T-cell (primary cell): Measurements from ENCODE around the gene GTF3C5. TPM values are rescaled to one million over a fixed set of nuclear protein-coding genes. Genes with fewer than 3 reads are reported as not detected.

Experiments used
- ATAC-seq, 4 experiments: fragments of 200-7000 bp in 3 of 4; fragments of 150-1000 bp in 1 of 4; cut with Tn5 transposase; replicated peaks in 1 of 4; 1 replicate in 3 of 4; 2 replicates in 1 of 4; pipeline ENCODE4 v1.10.0; 2021; ENCODE audit warnings: moderate library complexity in 3 of 4, mild to moderate bottlenecking in 2 of 4, moderate number of reproducible peaks in 1 of 4
- CTCF ChIA-PET, 2 donors: fragments of 300-600 bp; sonication (Branson Sonifier 250); formaldehyde crosslinking; loops; one replicate each; lab custom pipeline; 2022; ENCODE audit warnings: antibody characterized with exemption in 2 of 2; lab: Charles Lee
- POLR2A ChIA-PET, 2 donors: fragments of 300-600 bp; sonication (Branson Sonifier 250); formaldehyde crosslinking; loops; one replicate each; lab custom pipeline; 2022; ENCODE audit warnings: antibody characterized with exemption in 2 of 2; lab: Charles Lee
- DNase-seq, 35 experiments: peaks; one replicate each; pipeline versions ENCODE4 v3.0.0 to v3.0.0-alpha.2; 2013 to 2023
- H3K27ac ChIP-seq: one replicate; pipeline ENCODE4 v1.5.1; 2013; ENCODE audit warnings: low read length
- H3K27me3 ChIP-seq, 2 experiments: replicated peaks in 1 of 2; 1 replicate in 1 of 2; 2 replicates in 1 of 2; pipeline versions ENCODE4 v1.6.1 to v1.7.0; 2013; ENCODE audit warnings: low read length in 1 of 2, mixed read lengths in 1 of 2; ENCODE audit not compliant: control insufficient read depth in 2 of 2, insufficient read depth in 2 of 2; ENCODE audit errors: extremely low read depth in 1 of 2
- H3K36me3 ChIP-seq, 2 donors: 1 replicate in 1 of 2; 2 replicates in 1 of 2; pipeline versions ENCODE4 v1.6.1 to v1.7.0; 2013; ENCODE audit warnings: low read length in 1 of 2; ENCODE audit not compliant: control insufficient read depth in 2 of 2, insufficient read depth in 1 of 2; ENCODE audit errors: extremely low read depth in 1 of 2
- H3K4me1 ChIP-seq, 2 experiments: 1 replicate in 1 of 2; 2 replicates in 1 of 2; pipeline versions ENCODE4 v1.6.1 to v1.7.0; 2013; ENCODE audit warnings: low read length in 2 of 2, mixed read lengths in 1 of 2; ENCODE audit not compliant: insufficient read depth in 2 of 2, control insufficient read depth in 1 of 2; ENCODE audit errors: extremely low read depth in 1 of 2
- H3K4me3 ChIP-seq, 2 donors: 1 replicate in 1 of 2; 2 replicates in 1 of 2; pipeline versions ENCODE4 v1.5.1 to v1.7.0; 2013; ENCODE audit warnings: mild to moderate bottlenecking in 2 of 2, low read length in 1 of 2, moderate library complexity in 1 of 2; ENCODE audit not compliant: control insufficient read depth in 1 of 2; ENCODE audit errors: extremely low read depth in 1 of 2
- H3K9me3 ChIP-seq: 2 replicates; pipeline ENCODE4 v1.7.0; 2013
- H3K27ac Mint-ChIP-seq, 2 donors: one replicate each; pipeline ENCODE4 v1.8.0; 2020 to 2021; ENCODE audit warnings: mild to moderate bottlenecking in 2 of 2, mixed read lengths in 2 of 2
- H3K27me3 Mint-ChIP-seq, 2 donors: one replicate each; pipeline ENCODE4 v1.8.0; 2021 to 2022; ENCODE audit warnings: mixed read lengths in 2 of 2
- H3K36me3 Mint-ChIP-seq: one replicate; pipeline ENCODE4 v1.8.0; 2021; ENCODE audit warnings: mixed read lengths
- H3K4me1 Mint-ChIP-seq, 3 donors: one replicate each; pipeline ENCODE4 v1.8.0; 2020 to 2022; ENCODE audit warnings: mixed read lengths in 3 of 3, mild to moderate bottlenecking in 1 of 3
- H3K4me3 Mint-ChIP-seq, 3 donors: one replicate each; pipeline ENCODE4 v1.8.0; 2020 to 2022; ENCODE audit warnings: mild to moderate bottlenecking in 3 of 3, mixed read lengths in 3 of 3, moderate library complexity in 3 of 3
- H3K9me3 Mint-ChIP-seq, 3 donors: one replicate each; pipeline ENCODE4 v1.8.0; 2020 to 2022; ENCODE audit warnings: mixed read lengths in 3 of 3
- WGBS: methylation state at CpG from one replicate; pipeline ENCODE4 v1.1.5; 2013; ENCODE audit warnings: missing lambda C conversion rate; ENCODE audit not compliant: insufficient coverage; 5-methylcytosine and 5-hydroxymethylcytosine counted together
- total RNA-seq, 35 experiments: library from RNA in 6 of 35; stranded (reverse) in 6 of 35; fragments of 120-200 nt in 1 of 35; gene quantifications; one replicate each; pipeline versions ENCODE4 v1.2.1 to v1.2.4 and lab custom pipeline; 2013 to 2026

Gene GTF3C5
- total RNA-seq, 5 donors from 2014 or later (not counting 1 experiment from before 2014, with no cell fraction given): 46.6 to 91.2 (median 80.0) TPM

- no peaks in the 10 kb centered on the region for H3K27me3 Mint-ChIP-seq
- no peak overlapping the region for H3K4me3 Mint-ChIP-seq
- H3K27ac Mint-ChIP-seq: no peak overlapping the region
- Histone ChIP-seq H3K4me3 (no peak overlapping the region), H3K9me3 (no peaks in the 10 kb centered on the region), H3K27me3 (no peaks in the 10 kb centered on the region), H3K36me3 (peaks cover 11 to 59% of the 10 kb centered on the region in 2 donors), H3K4me1 (peaks cover 42 to 44% of the 10 kb centered on the region in 2 experiments), H3K27ac (no peak overlapping the region)
- no peak for ATAC-seq
- H3K36me3 Mint-ChIP-seq: peaks cover 41% of the 10 kb centered on the region
- WGBS: 93% methylated on average over 11 of the region's 16 CpGs
- ChIA-PET CTCF (no interaction called here), POLR2A (no interaction called here)
- no peak for DNase-seq
- H3K9me3 Mint-ChIP-seq: no peaks in the 10 kb centered on the region
- peaks cover 34 to 43% (median 35%) of the 10 kb centered on the region in 3 donors for H3K4me1 Mint-ChIP-seq
Measured at GRCh38 chr9:133054966-133055365, 24.2 kb downstream of the GTF3C5 start.

GRCh38 chr9:133055788-133056420, 25.1 kb downstream of the GTF3C5 start:
- H3K4me1 ChIP-seq: peaks cover 42 to 50% of the 10 kb centered on the region in 2 experiments
- DNase-seq: no peak
- POLR2A ChIA-PET: no interaction called here
- H3K9me3 Mint-ChIP-seq: no peaks in the 10 kb centered on the region
- no peak for ATAC-seq
- peaks cover 37% of the 10 kb centered on the region for H3K36me3 Mint-ChIP-seq
- no peaks in the 10 kb centered on the region for H3K9me3 ChIP-seq
- H3K4me1 Mint-ChIP-seq: peaks cover 39 to 47% (median 41%) of the 10 kb centered on the region in 3 donors
- peak overlapping the region in 1 of 2 donors; percentile 81 for H3K27ac Mint-ChIP-seq
- H3K27me3 ChIP-seq: no peaks in the 10 kb centered on the region
- CTCF ChIA-PET: no interaction called here
- H3K36me3 ChIP-seq: peaks cover 11 to 54% of the 10 kb centered on the region in 2 donors
- peak overlapping the region in 1 of 3 donors; percentile 60 for H3K4me3 Mint-ChIP-seq
- no peak overlapping the region for H3K4me3 ChIP-seq
- 95% methylated on average over 13 of the region's 17 CpGs for WGBS
- no peak overlapping the region for H3K27ac ChIP-seq
- no peaks in the 10 kb centered on the region for H3K27me3 Mint-ChIP-seq

GRCh38 chr9:133056533-133056932, 25.7 kb downstream of the GTF3C5 start:
- POLR2A ChIA-PET: interaction anchor here in 1 of 2 donors (0.8 kb wide), 1 partner anchor 22 kb away, joined by 3 read pairs; no protein-coding TSS in a partner anchor
- peaks cover 42 to 47% (median 43%) of the 10 kb centered on the region in 3 donors for H3K4me1 Mint-ChIP-seq
- H3K9me3 Mint-ChIP-seq: no peaks in the 10 kb centered on the region
- H3K4me3 ChIP-seq: peak overlapping the region in 1 of 2 donors; percentile 57
- peak overlapping the region in 1 of 3 donors; percentile 60 for H3K4me3 Mint-ChIP-seq
- no peaks in the 10 kb centered on the region for H3K27me3 ChIP-seq
- no peak overlapping the region for H3K27ac ChIP-seq
- H3K27me3 Mint-ChIP-seq: no peaks in the 10 kb centered on the region
- H3K36me3 ChIP-seq: peaks cover 8 to 48% of the 10 kb centered on the region in 2 donors
- WGBS: 77% methylated on average over 13 of the region's 13 CpGs
- H3K27ac Mint-ChIP-seq: peak overlapping the region; percentile 74 to 81
- CTCF ChIA-PET: no interaction called here
- H3K4me1 ChIP-seq: peaks cover 47 to 56% of the 10 kb centered on the region in 2 experiments
- DNase-seq (peak in 2 of 35 experiments; percentile 16 to 21), ATAC-seq (peak in 2 of 4 experiments; percentile 18 to 67)
- peaks cover 35% of the 10 kb centered on the region for H3K36me3 Mint-ChIP-seq
- H3K9me3 ChIP-seq: no peaks in the 10 kb centered on the region

- H3K4me3 ChIP-seq: peak overlapping the region in 1 of 2 donors; percentile 57
- H3K36me3 Mint-ChIP-seq: peaks cover 30% of the 10 kb centered on the region
- H3K27ac Mint-ChIP-seq: peak overlapping the region; percentile 49 to 74
- no peaks in the 10 kb centered on the region for H3K27me3 ChIP-seq
- H3K4me3 Mint-ChIP-seq: peak overlapping the region in 1 of 3 donors; percentile 60
- peak; percentile 64 to 83 (median 70) for ATAC-seq
- ChIA-PET POLR2A (interaction anchor here in 1 of 2 donors (0.8 kb wide), 1 partner anchor 23 kb away, joined by 3 read pairs; no protein-coding TSS in a partner anchor), CTCF (no interaction called here)
- H3K27ac ChIP-seq: no peak overlapping the region
- WGBS: 32% methylated on average over 7 of the region's 8 CpGs
- H3K27me3 Mint-ChIP-seq: no peaks in the 10 kb centered on the region
- H3K4me1 Mint-ChIP-seq: peaks cover 42 to 47% (median 43%) of the 10 kb centered on the region in 3 donors
- H3K36me3 ChIP-seq: peaks cover 8 to 44% of the 10 kb centered on the region in 2 donors
- H3K9me3 ChIP-seq: no peaks in the 10 kb centered on the region
- H3K9me3 Mint-ChIP-seq: no peaks in the 10 kb centered on the region
- peak in 21 of 35 experiments; percentile 6 to 46 (median 24) for DNase-seq
- peaks cover 47 to 56% of the 10 kb centered on the region in 2 experiments for H3K4me1 ChIP-seq
Measured at GRCh38 chr9:133057006-133057405, 26.2 kb downstream of the GTF3C5 start.

- DNase-seq: no peak
- ATAC-seq: no peak
- ChIA-PET POLR2A (no interaction called here), CTCF (interaction anchor here in 1 of 2 donors (0.6 kb wide), 1 partner anchor 123 kb away, joined by 3 read pairs; no protein-coding TSS in a partner anchor)
- peaks cover 5 to 42% of the 10 kb centered on the region in 2 donors for H3K36me3 ChIP-seq
- Mint-ChIP-seq H3K4me3 (peak overlapping the region in 1 of 3 donors; percentile 68), H3K36me3 (peaks cover 25% of the 10 kb centered on the region), H3K4me1 (peaks cover 42 to 47% (median 44%) of the 10 kb centered on the region in 3 donors), H3K9me3 (no peaks in the 10 kb centered on the region), H3K27ac (peak overlapping the region; percentile 24 to 39), H3K27me3 (no peaks in the 10 kb centered on the region)
- peaks cover 48 to 56% of the 10 kb centered on the region in 2 experiments for H3K4me1 ChIP-seq
- H3K4me3 ChIP-seq: peak overlapping the region in 1 of 2 donors; percentile 23
- WGBS: 97% methylated on average over 10 of the region's 12 CpGs
- no peaks in the 10 kb centered on the region for H3K27me3 ChIP-seq
- H3K9me3 ChIP-seq: no peaks in the 10 kb centered on the region
- H3K27ac ChIP-seq: no peak overlapping the region
Measured at GRCh38 chr9:133057553-133057952, 26.8 kb downstream of the GTF3C5 start.

- Mint-ChIP-seq H3K27me3 (no peaks in the 10 kb centered on the region), H3K4me3 (peak overlapping the region in 1 of 3 donors; percentile 68), H3K36me3 (peaks cover 25% of the 10 kb centered on the region), H3K9me3 (no peaks in the 10 kb centered on the region), H3K4me1 (peaks cover 44 to 47% (median 44%) of the 10 kb centered on the region in 3 donors), H3K27ac (peak overlapping the region in 1 of 2 donors; percentile 82)
- Histone ChIP-seq H3K4me1 (peaks cover 49 to 56% of the 10 kb centered on the region in 2 experiments), H3K9me3 (no peaks in the 10 kb centered on the region), H3K27me3 (no peaks in the 10 kb centered on the region), H3K4me3 (no peak overlapping the region), H3K36me3 (peaks cover 4 to 40% of the 10 kb centered on the region in 2 donors), H3K27ac (no peak overlapping the region)
- DNase-seq: no peak
- no peak for ATAC-seq
- 77% methylated on average over 6 of the region's 7 CpGs for WGBS
- CTCF ChIA-PET: interaction anchor here in 1 of 2 donors (0.6 kb wide), 1 partner anchor 122 kb away, joined by 3 read pairs; no protein-coding TSS in a partner anchor
- POLR2A ChIA-PET: no interaction called here
Measured at GRCh38 chr9:133058071-133058470, 27.3 kb downstream of the GTF3C5 start.
